CD14-positive monocyte (primary cell): ENCODE measurements around the gene OR4D9. TPM values are rescaled to one million over a fixed set of nuclear protein-coding genes. Genes with fewer than 3 reads are reported as not detected.

ENCODE experiments used
- DNase-seq, 3 donors: peaks; one replicate each; pipeline ENCODE4 v3.0.0-alpha.2; 2011 to 2022
- H2AFZ ChIP-seq: 2 replicates; pipeline ENCODE4 v1.6.0; 2012; ENCODE audit warnings: mild to moderate bottlenecking, low read depth, low read length, inconsistent platforms; ENCODE audit not compliant: insufficient read depth, poor library complexity, severe bottlenecking
- H3K27ac ChIP-seq, 2 donors: 1 replicate in 1 of 2; 2 replicates in 1 of 2; pipeline ENCODE4 v1.5.1; 2012 to 2013; ENCODE audit warnings: low read length in 2 of 2, control low read depth in 1 of 2, inconsistent platforms in 1 of 2, low read depth in 1 of 2, mild to moderate bottlenecking in 1 of 2
- H3K27me3 ChIP-seq, 2 donors: one replicate each; pipeline versions ENCODE4 v1.6.0 to v1.6.1; 2011 to 2013; ENCODE audit warnings: low read length in 2 of 2; ENCODE audit not compliant: control insufficient read depth in 2 of 2, insufficient read depth in 2 of 2
- H3K36me3 ChIP-seq, 2 donors: replicated peaks in 1 of 2; 1 replicate in 1 of 2; 2 replicates in 1 of 2; pipeline versions ENCODE4 v1.5.1 to v1.6.1; 2012 to 2013; ENCODE audit warnings: low read length in 2 of 2, control low read depth in 1 of 2, inconsistent platforms in 1 of 2, mild to moderate bottlenecking in 1 of 2; ENCODE audit not compliant: insufficient read depth in 2 of 2, control insufficient read depth in 1 of 2
- H3K4me1 ChIP-seq, 2 donors: 1 replicate in 1 of 2; 2 replicates in 1 of 2; pipeline versions ENCODE4 v1.5.1 to v1.6.1; 2012 to 2013; ENCODE audit warnings: low read length in 2 of 2, control low read depth in 1 of 2, inconsistent platforms in 1 of 2, mild to moderate bottlenecking in 1 of 2, moderate library complexity in 1 of 2; ENCODE audit not compliant: insufficient read depth in 2 of 2, control insufficient read depth in 1 of 2
- H3K4me2 ChIP-seq: replicated peaks from 2 replicates; pipeline ENCODE3; 2012; ENCODE audit warnings: low read length, moderate library complexity, mild to moderate bottlenecking; ENCODE audit not compliant: poor library complexity, severe bottlenecking; ENCODE audit errors: extremely low read depth
- H3K4me3 ChIP-seq, 3 experiments: fragments of 200-600 bp in 1 of 3; sonication (generic) in 1 of 3; replicated peaks in 1 of 3; 1 replicate in 2 of 3; 2 replicates in 1 of 3; pipeline ENCODE4 v1.5.1; 2011 to 2013; ENCODE audit warnings: low read length in 3 of 3, mild to moderate bottlenecking in 3 of 3, control low read depth in 2 of 3, low read depth in 2 of 3, inconsistent platforms in 1 of 3, moderate library complexity in 1 of 3
- H3K79me2 ChIP-seq: 2 replicates; pipeline ENCODE4 v1.6.0; 2012; ENCODE audit warnings: mild to moderate bottlenecking, control low read depth, inconsistent platforms, low read length, moderate library complexity; ENCODE audit not compliant: insufficient read depth
- H3K9ac ChIP-seq: 2 replicates; pipeline ENCODE4 v1.6.0; 2017; ENCODE audit warnings: low read length, mild to moderate bottlenecking; ENCODE audit not compliant: insufficient read depth, poor library complexity, severe bottlenecking
- H3K9me3 ChIP-seq, 2 donors: replicated peaks in 1 of 2; 1 replicate in 1 of 2; 2 replicates in 1 of 2; pipeline versions ENCODE4 v1.5.1 to v1.6.1; 2012 to 2013; ENCODE audit warnings: low read length in 2 of 2, control low read depth in 1 of 2; ENCODE audit not compliant: control insufficient read depth in 1 of 2, insufficient read depth in 1 of 2
- H4K20me1 ChIP-seq: 2 replicates; pipeline ENCODE4 v1.6.0; 2012; ENCODE audit warnings: mild to moderate bottlenecking, low read length, control low read depth, moderate library complexity; ENCODE audit not compliant: insufficient read depth
- H3K27ac Mint-ChIP-seq, 7 donors: one replicate each; pipeline ENCODE4 v1.8.0; 2020; ENCODE audit warnings: mild to moderate bottlenecking in 7 of 7, mixed read lengths in 7 of 7, moderate library complexity in 6 of 7, inconsistent platforms in 2 of 7
- H3K27me3 Mint-ChIP-seq, 3 donors: one replicate each; pipeline ENCODE4 v1.8.0; 2021 to 2022; ENCODE audit warnings: low read depth in 3 of 3, mild to moderate bottlenecking in 3 of 3, mixed read lengths in 3 of 3, moderate library complexity in 3 of 3, inconsistent platforms in 1 of 3
- H3K36me3 Mint-ChIP-seq, 2 donors: one replicate each; pipeline ENCODE4 v1.8.0; 2020; ENCODE audit warnings: mixed read lengths in 2 of 2, inconsistent platforms in 1 of 2, mild to moderate bottlenecking in 1 of 2
- H3K4me1 Mint-ChIP-seq: one replicate; pipeline ENCODE4 v1.8.0; 2020; ENCODE audit warnings: mild to moderate bottlenecking, mixed read lengths
- H3K4me3 Mint-ChIP-seq, 2 donors: one replicate each; pipeline ENCODE4 v1.8.0; 2020; ENCODE audit warnings: mild to moderate bottlenecking in 2 of 2, mixed read lengths in 2 of 2, moderate library complexity in 1 of 2
- H3K9me3 Mint-ChIP-seq, 7 donors: one replicate each; pipeline ENCODE4 v1.8.0; 2020 to 2022; ENCODE audit warnings: mixed read lengths in 7 of 7, mild to moderate bottlenecking in 6 of 7, moderate library complexity in 6 of 7, inconsistent platforms in 2 of 7
- WGBS: methylation state at CpG from one replicate; pipeline ENCODE4 v1.1.5; 2013; ENCODE audit warnings: missing lambda C conversion rate; ENCODE audit not compliant: insufficient coverage; 5-methylcytosine and 5-hydroxymethylcytosine counted together
- intact Hi-C, 2 donors: fragments of 100-400 bp; cut with micrococcal nuclease; formaldehyde crosslinking; loops; one replicate each; pipeline versions ENCODE4 v1.15.0 to v1.15.1; 2023
- polyA plus RNA-seq, 3 donors: library from polyadenylated mRNA; depleted of rRNA in 1 of 3; unstranded in 2 of 3; stranded (reverse) in 1 of 3; fragments of 300-500 nt in 2 of 3; fragments of >200 nt in 1 of 3; fragmentation: Illumina TruSeq in 2 of 3; gene quantifications; 1 replicate in 2 of 3; 2 replicates in 1 of 3; pipeline ENCODE4 v1.2.3, GENCODE V29; 2012 to 2021
- TF ChIP-seq, protein P1 (sequence below): fragments of 200-600 bp; IDR thresholded peaks from one replicate; pipeline ENCODE4 v1.8.0; 2022; ENCODE audit warnings: antibody characterized with exemption, mild to moderate bottlenecking

Gene OR4D9
- polyA plus RNA-seq, 3 donors, result not detected

DNA sequence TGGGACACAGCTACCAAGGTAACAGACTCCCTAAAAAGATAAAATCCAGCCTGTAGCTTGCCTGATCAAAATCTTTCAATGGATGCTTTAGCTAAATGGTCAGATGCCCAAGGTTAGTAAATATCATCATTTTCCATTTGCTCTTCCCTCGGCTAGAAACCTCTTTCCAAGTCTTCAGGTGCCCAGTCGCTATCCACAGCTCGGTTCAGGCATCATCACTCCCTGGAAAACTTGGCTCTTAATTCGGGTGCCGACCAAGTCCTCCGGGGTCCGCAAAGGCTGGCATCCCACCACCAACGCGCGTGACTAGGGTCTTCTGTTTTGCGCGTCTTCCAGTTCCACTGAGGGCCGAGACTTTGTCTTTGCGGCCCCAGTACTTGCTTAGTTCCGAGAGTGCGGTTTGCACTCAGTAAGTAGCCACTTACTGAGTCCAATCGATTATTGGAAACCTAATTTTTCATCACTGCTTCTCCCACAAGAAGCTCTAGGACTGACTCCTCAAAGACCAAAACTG lies 44.3 kb downstream of the OR4D9 start:
- Histone ChIP-seq H2AFZ (peak overlapping the region; percentile 2), H3K27ac (no peak overlapping the region), H3K9me3 (peaks cover 0 to 6% of the 10 kb centered on the region in 2 donors), H3K36me3 (no peaks in the 10 kb centered on the region), H3K4me1 (peaks cover 54 to 63% of the 10 kb centered on the region in 2 donors), H3K9ac (no peak overlapping the region), H3K4me2 (peak overlapping the region; percentile 72), H3K27me3 (peaks cover 19 to 40% of the 10 kb centered on the region in 2 donors), H4K20me1 (no peaks in the 10 kb centered on the region), H3K4me3 (peak overlapping the region in 2 of 3 experiments; percentile 14 to 64), H3K79me2 (no peaks in the 10 kb centered on the region)
- Mint-ChIP-seq H3K27ac (no peak overlapping the region), H3K36me3 (peaks cover 0 to 3% of the 10 kb centered on the region in 2 donors), H3K4me1 (peaks cover 60% of the 10 kb centered on the region), H3K9me3 (peaks cover 2 to 18% (median 10%) of the 10 kb centered on the region in 7 donors), H3K27me3 (peaks cover 44 to 54% (median 44%) of the 10 kb centered on the region in 3 donors), H3K4me3 (peak overlapping the region; percentile 70 to 90)
- intact Hi-C loops, result no loop called here
- DNase-seq, result no peak
- WGBS, result 25% methylated on average over 15 of the region's 17 CpGs
- TF ChIP-seq, protein P1, sequence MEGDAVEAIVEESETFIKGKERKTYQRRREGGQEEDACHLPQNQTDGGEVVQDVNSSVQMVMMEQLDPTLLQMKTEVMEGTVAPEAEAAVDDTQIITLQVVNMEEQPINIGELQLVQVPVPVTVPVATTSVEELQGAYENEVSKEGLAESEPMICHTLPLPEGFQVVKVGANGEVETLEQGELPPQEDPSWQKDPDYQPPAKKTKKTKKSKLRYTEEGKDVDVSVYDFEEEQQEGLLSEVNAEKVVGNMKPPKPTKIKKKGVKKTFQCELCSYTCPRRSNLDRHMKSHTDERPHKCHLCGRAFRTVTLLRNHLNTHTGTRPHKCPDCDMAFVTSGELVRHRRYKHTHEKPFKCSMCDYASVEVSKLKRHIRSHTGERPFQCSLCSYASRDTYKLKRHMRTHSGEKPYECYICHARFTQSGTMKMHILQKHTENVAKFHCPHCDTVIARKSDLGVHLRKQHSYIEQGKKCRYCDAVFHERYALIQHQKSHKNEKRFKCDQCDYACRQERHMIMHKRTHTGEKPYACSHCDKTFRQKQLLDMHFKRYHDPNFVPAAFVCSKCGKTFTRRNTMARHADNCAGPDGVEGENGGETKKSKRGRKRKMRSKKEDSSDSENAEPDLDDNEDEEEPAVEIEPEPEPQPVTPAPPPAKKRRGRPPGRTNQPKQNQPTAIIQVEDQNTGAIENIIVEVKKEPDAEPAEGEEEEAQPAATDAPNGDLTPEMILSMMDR, result no peak

DNA sequence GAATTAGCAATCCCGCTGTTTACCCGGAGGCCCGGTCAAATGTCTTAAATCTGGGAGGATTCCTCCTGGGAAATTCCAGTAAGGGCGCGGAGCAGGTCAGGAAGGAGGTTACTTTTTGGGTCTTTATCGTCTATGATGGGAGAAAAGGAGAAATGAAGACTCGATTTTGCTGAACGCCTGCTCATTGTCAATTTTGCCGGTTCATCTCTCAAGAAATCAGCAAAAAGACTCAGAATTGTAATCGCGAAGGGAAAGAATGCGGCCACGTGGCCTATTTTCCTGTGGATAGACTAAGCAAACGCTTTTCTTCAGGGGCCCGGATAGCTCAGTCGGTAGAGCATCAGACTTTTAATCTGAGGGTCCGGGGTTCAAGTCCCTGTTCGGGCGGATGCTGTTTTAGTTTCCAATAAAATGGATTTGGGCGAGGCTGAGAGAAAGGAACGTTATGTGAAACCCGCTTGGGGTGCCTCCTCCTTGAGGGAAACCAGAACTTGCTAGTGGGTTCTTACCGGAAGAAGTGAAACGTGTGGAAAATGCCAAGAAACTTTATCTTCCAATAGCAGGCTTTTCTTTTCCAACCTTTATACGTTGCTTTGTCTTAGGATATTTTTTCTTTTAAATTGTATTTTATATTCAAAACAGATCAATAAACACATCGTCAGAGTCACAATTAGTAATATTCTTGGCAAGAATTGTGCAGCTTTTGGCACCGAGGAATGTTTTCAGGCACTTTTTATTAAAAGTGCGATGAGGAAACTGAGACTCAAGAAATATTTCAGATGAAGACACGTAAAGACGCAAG lies 45.0 kb downstream of the OR4D9 start:
- Mint-ChIP-seq H3K27me3 (peaks cover 42 to 57% (median 44%) of the 10 kb centered on the region in 3 donors), H3K9me3 (peaks cover 2 to 18% (median 10%) of the 10 kb centered on the region in 7 donors)
- no peak overlapping the region for H3K9ac ChIP-seq

More for the DNA sequence above, 45.0 kb downstream of the OR4D9 start:
- intact Hi-C loops, result no loop called here
- no peaks in the 10 kb centered on the region for H4K20me1 ChIP-seq
- no peak overlapping the region for H3K27ac ChIP-seq
- H3K4me1 ChIP-seq, result peaks cover 51 to 63% of the 10 kb centered on the region in 2 donors
- peak overlapping the region in 1 of 7 donors; percentile 35 for H3K27ac Mint-ChIP-seq
- WGBS, result 7% methylated on average over 20 of the region's 30 CpGs
- peak overlapping the region; percentile 2 for H2AFZ ChIP-seq
- TF ChIP-seq, protein P1, result no peak
- H3K27me3 ChIP-seq, result peaks cover 19 to 40% of the 10 kb centered on the region in 2 donors
- peak overlapping the region; percentile 70 to 90 for H3K4me3 Mint-ChIP-seq
- no peaks in the 10 kb centered on the region for H3K79me2 ChIP-seq
- H3K4me1 Mint-ChIP-seq, result peaks cover 59% of the 10 kb centered on the region
- peaks cover 0 to 3% of the 10 kb centered on the region in 2 donors for H3K36me3 Mint-ChIP-seq
- H3K4me2 ChIP-seq, result peak overlapping the region; percentile 72
- DNase-seq, result peak in 2 of 3 donors; percentile 24 to 38
- H3K36me3 ChIP-seq, result no peaks in the 10 kb centered on the region
- peak overlapping the region; percentile 14 to 64 (median 28) for H3K4me3 ChIP-seq
- H3K9me3 ChIP-seq, result peaks cover 0 to 6% of the 10 kb centered on the region in 2 donors
